ENCODE data around the gene OCA2.

DNA sequence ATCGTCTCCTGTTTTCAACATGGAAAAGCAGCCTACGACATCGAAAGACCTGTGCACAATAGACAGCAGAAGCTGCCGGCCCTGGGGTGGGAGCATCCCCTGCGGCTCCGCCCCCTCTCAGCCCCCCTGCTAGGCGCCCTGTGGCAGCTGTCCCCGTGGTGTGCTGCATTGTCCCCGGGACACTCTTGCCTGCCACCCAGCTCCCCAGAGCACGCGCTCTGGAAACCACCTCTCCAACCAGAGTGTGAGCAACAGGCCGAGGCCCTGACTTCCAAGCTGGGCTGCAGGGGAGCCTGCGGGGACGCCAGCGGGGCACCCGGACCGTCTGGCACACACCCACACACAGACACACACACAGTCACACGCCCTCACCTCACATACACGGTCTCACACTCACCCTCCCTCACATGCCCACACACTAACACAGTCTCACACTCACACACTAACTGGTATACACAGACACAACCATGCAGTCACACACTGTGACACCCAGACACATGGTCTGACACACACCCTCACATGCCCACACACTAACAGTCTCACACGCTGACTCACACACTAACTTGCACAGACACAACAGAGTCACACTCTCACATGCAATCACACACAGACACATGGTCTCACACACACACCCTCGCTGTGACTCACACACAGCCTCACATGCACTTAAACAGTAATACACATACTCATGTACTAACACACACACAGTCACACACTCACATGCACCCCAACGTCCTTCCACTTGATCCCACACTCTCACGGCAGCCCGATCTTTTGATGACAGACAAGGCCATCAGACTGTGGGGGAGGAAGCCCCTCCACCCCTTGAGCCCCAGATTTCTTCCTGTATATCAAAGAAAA, 94.7 kb downstream of the OCA2 start:
- TF ChIP-seq POLR2AphosphoS5 (IDR thresholded peaks at IDR 0.05) (no peak), CTCF (IDR thresholded peaks at IDR 0.05 in 8 of 11, conservative IDR thresholded peaks at IDR 0.05 in 3 of 11) (no peak), POLR2A (IDR thresholded peaks at IDR 0.05) (no peak)
